H4 (cell line): ENCODE results near the gene F13B. TPM values are rescaled to one million over a fixed set of nuclear protein-coding genes. Genes with fewer than 3 reads are reported as not detected.

Experiments used
- total RNA-seq: library from RNA; depleted of rRNA; stranded (reverse); fragments of >200 nt; shearing (Covaris generic); gene quantifications from 2 replicates; pipeline ENCODE4 v1.2.3, GENCODE V29; 2014; rRNA removed

Gene F13B
- total RNA-seq, 1 experiment from 2014 or later = not detected

Other genes starting within 250 kb of the F13B start
- gene CFHR1, start 247.5 kb downstream of the F13B start, total RNA-seq = 0.39 and 0.41 TPM in 2 replicates
- gene CFHR4, start 179.2 kb downstream of the F13B start, total RNA-seq = not detected in 2 replicates
- gene CFHR2, start 123.5 kb downstream of the F13B start, total RNA-seq = not detected in 2 replicates
- gene CFHR5, start 89.7 kb downstream of the F13B start, total RNA-seq = not detected in 2 replicates
- 18.2 and 28.4 TPM in 2 replicates for gene ASPM, start 79.4 kb upstream of the F13B start, total RNA-seq
- gene ZBTB41, start 134.0 kb upstream of the F13B start, total RNA-seq = 5.6 and 6.6 TPM in 2 replicates
- gene CRB1, start 201.0 kb upstream of the F13B start, total RNA-seq = not detected in 2 replicates